GM21737 (cell line): ENCODE results near the gene FMOD.

Experiments
- ATAC-seq: cut with Tn5 transposase; IDR thresholded peaks from one replicate; pipeline ENCODE4 v1.9.1; 2021; ENCODE audit warnings: mild to moderate bottlenecking, moderate library complexity; ENCODE audit not compliant: unreplicated experiment

The FMOD gene

DNA sequence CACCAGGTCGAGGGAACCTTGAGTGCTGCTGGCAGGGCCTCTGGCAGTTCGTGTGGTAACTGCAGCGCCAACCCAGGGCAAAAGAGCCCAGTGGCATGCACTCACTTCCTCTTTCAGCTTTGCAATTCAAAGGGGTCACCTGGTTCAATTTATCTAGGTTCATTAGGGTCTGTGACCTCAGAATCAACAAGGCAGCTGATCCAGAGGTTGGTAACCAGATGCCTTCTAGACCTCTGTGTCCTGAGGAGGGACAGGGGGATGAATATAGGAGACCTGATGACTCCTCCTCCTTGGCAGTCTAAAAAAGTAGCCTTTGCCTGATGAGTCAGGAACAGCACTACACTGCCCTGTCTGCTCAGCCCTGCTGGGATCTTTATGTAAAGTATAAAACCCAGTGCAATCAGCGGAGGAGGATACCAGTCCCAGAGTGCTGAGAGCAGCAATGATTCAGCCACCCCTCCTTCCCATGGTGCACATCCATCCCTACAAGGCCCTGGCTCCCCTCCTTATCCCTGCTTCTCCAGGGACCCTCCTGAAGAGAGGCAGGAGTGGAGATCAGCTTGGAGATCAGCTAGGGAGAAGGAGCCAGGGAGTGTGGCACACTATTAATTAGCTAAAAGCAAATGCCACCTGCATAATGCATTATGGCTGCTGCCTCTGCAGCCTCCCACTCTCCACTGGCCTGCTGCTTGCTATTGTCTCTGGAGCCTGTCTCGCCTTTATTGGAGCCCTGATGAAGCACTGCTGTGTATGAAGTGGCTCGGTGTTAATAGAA lies 11.2 kb upstream of the FMOD start:
- ATAC-seq = no peak

DNA sequence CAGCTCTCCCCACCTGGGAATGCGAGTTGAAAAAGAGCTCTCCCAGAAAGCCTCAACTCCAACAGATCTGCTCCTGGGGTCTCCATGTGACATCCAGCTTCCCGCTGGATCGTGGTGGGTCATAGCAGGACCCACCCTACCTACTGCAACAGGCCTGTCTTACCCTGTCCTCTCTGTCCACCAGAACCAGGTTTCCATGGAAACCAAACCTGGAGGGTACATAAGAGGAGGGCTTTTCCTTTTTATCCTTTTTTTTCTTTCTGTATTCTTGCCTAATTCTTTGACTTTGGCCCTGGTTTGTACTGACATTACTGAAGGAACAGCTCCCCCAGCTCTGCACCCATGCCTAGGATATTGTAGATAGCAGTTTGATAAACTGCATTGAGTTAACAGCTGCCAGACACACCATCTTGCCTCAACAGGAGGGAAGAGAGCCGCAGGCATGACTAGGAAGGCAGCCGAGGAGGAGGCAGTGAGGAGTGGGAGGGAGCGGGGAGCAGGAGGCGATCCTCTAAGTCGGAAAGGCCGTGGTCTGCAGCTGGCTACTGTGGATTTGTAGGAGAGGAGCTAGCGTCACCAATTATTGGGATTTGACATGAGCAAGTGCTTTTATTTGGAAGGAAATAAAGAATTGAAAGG lies 9.7 kb upstream of the FMOD start:
- no peak for ATAC-seq

DNA sequence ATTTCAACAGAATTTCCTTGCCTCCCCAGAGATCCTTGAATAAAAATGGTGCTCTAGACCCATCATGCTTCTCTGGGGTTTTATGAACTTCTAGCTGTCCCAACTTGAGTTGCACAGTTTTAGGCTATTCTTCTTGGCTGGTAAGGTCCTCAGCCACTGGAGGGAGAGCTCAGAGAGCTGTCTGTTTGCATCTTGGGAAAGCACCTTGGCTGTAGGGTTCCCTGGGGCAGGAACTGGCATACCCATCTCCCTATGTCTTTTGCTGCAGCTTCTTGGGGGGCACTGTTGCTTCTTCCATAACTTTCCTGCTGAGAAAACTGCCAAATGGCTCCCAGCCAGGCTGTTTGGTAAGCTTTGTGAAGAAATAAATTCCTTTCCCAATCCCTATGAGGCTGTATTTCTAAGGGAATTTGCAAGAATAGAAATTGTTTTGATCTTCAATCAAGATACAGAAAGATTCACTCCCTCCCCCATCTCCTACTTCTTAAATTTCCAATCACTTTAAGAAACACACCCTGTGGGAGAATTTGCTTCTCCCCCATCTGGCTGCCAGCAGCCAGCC lies 8.2 kb upstream of the FMOD start:
- ATAC-seq = no peak

DNA sequence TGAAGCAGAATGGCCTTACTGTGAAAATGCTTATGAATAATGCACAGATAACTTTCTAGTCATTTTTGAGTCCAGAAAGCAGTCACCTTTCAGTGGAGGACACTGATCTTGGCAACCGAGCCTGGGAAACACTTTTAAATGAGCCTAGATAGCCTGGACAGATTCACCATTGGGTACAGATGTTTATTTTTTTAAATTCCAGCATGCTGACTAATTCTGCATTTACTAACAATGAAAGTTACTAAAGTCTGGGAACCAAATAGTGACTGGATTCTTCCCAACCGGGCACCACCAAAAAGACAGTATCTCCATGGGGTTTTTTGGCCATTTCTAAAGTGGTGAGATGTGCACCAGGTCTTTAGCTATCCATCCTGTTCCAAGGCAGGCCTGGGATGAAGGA lies 3.3 kb upstream of the FMOD start:
- ATAC-seq = no peak

DNA sequence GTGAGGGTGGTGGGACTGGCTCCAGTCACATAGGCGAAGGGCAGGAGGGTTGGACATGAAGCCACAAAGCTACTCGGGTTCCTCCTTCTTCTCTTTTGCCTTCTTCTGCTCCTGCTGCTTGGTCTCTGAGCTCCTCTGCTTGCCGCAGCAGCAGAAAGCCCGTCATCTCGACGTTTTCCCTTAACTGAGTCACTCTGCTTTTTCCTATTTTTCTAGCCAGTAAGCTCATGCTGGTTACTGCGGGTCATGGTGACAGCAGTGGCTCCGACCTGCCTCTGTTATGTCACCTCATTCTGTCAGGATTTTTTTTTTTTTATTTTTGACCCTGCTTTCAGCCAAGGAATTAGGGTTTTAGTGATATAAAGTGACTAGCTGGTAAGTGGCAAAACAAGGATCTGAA lies 2.6 kb upstream of the FMOD start:
- no peak for ATAC-seq

DNA sequence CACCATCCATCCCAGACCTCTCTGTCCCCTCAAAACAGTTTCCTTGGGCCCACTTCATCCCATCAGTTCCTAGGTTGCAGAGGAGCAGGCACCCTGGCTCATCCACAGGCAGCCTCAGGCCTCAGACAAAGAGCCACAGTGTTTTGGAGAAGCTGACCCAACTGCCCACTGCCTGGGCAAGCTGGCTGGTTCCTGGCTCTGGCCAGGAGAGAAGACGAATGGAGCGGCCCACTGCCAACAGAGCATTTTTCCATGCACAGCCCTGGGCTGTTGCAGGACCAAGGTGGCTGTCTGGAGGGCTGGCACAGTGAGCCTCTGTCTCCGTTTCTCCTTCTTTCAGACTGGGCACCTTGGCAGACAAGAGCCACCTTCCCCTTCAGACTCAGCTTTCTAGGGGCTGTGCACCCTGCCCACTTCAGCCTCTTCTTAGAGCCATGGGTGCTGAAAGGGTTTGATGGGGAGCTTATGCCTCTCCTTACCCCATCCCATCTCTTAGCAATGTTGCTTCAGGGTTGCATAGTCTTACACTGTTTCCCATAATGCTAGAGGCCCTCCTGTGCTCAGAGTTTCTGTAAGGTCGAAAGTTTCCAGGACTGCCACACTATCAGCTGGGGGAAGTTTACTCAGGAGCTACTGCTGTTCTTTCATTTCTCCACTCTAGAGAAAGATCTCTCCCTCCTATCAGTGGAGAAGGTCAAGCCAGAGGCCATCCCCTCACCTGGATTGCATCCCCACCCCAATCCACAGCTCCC lies 973 bp downstream of the FMOD start:
- ATAC-seq = no peak

DNA sequence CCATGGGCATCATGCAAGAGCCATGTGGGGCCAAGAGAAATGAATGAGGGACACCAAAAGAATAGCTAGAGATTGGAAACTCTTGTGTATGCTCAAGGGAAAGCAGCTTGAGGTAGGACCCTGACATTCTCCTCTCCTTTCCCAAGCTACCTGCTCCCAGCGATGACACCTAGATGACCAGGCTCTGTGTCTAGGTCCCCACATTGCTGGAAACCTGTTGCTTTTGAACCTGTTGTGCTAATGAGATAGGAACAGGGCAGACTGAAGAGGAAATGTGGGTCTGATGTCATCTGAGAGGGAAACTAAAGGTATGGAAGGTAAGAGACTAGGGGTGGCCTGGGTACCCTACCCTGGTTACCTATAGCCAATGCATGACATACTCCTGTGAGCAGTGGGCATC lies 1.8 kb downstream of the FMOD start:
- no peak for ATAC-seq

DNA sequence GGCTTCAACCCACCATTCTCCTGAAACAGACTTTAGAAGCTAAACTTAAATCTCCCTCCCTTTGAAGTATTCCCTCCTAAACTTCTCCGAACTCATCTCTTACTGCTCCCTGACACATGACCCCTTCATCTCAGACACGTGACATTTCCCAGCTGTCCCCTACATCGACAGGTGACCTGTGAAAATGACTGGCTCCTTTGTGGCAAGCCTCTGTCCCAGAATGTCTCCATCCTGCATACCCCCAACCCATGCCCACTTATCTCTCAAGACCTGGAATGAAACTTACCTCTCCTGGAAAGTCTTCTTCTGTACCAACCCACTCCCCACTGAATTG lies 4.2 kb downstream of the FMOD start:
- no peak for ATAC-seq

DNA sequence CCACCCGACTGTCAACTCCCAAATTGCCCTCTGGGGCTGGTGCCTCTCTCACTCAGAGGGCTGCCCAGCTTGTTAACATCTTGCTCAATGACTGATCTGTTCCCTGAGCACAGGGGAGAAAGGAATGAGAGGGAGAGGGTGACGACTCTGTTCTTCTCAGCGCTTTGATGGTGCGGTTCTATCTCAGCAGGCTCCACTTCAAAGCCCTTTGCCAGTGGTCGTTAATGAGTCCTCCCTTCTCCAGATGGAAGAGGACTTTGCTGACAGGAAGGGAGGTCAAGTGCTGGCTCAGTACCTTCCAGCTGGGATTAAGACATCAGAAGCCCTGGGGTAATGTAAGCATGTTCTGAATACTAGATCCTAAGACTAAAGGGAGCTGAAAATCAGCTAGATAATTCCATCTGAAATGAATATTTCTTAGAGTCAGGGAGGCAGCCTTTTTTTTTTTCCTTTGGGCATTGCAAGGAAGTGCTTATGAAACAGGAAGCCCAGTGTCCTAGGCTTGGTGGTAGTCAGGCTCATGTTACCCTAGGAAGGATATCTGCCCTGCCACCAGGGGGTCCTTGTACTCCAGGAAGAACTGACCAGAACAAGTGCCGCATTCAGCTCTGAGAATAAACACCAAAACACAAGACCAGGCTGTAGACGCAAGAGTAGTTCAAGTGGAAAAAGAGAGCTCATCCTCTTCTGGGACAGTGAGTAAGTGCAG lies 4.7 kb downstream of the FMOD start:
- ATAC-seq = no peak

DNA sequence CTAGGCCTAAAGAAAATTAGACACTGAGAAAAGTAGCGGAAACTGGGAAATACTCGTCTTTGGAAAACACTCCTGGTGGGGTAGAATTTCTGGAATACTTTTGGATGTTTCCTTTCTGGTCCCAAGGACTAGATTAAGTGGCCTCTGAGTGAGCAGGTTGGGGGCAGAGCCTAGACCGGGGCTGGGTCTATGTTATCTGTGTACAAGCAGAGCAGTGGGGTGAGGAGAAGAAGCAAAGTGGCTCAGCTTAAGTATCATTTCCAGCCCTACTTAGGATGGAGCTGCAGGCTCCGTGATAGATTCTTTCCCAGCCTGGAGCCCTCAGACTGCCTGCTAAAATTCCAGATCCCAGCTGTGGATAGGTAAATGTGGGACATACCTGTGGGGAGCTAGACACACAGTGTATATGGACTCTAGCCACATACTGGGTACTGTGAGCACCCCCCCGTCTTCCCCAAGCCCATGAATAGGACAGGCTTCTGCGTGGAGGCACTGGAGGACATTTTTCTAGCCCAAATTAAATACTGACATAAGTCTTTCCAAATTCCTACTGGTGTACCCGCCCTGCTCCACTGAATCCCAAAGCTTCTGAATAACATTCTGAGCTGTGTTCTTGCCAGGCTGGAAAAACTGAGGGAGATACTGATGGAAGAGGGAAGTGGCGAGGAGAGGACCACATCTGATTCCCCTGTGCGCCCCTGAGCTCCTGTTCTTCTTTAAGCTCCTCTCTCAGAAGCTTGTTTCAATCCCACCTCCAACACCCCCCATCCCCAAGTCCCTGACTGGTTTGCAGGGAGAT lies 6.8 kb downstream of the FMOD start:
- no peak for ATAC-seq

DNA sequence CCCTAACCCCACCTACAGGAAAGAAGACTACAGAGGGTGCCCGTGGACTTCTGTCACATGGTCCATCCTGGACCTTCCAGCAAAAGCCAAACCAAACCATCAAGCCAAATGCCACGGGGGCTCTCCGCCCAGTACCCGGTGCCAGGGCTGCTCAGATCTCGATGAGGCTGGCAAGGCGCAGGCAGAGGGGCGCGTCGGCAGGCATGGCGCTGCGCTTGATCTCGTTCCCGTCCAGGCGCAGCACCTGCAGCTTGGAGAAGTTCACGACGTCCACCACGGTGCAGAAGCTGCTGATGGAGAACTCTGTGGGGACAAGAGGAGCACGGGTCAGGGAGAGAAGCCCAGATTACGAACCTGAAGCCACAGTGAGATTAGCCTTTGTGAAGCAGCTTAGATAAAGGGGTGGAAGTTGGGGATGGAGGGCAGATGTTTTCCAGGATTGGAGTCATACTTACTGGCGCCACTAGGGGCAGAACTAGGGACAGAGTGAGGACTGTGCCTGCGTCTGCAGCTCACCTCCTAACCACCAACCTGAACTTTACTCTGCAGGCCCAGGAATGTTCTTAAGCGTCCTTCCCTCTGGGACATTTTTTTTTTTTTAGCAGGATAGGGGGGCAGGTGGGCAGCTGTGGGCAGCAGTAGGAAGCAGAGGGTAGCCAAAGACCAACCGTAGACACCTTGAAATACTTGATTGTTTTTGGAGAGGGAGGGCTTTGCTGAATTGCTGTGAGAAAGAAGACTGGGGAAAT lies 8.6 kb downstream of the FMOD start:
- no peak for ATAC-seq

DNA sequence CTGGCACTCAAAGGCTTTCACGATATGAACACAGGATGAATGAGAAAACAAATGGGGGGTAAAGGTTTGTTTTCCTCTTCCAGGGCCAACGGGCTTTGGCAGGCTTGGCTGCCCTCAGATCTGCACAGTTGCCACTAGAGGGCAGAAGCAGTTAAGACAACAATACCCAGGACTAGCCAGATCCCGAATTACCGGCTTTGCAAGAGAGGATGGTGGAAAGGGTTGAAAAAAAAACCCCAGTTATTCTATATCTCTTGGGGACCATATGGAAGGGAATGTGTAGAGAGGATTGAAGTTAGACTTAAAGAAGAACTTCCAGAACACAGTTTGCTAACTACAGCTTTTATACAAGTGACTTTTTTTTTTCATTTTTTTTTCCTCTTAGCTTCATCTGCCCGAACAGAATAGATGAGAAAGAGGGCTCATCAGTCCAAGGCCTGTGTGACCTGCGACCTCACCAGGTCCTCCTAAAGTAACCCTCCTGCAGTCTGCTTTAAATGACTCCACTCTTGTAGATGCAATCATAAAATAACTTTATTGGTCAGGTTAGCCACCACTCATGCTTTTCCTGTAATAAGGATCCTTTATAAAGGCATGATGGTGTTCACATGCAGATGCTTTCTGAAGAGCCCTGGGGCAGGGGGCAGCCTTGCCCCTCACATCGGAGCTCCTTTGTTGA lies 10.7 kb downstream of the FMOD start:
- ATAC-seq = peak; percentile 55

DNA sequence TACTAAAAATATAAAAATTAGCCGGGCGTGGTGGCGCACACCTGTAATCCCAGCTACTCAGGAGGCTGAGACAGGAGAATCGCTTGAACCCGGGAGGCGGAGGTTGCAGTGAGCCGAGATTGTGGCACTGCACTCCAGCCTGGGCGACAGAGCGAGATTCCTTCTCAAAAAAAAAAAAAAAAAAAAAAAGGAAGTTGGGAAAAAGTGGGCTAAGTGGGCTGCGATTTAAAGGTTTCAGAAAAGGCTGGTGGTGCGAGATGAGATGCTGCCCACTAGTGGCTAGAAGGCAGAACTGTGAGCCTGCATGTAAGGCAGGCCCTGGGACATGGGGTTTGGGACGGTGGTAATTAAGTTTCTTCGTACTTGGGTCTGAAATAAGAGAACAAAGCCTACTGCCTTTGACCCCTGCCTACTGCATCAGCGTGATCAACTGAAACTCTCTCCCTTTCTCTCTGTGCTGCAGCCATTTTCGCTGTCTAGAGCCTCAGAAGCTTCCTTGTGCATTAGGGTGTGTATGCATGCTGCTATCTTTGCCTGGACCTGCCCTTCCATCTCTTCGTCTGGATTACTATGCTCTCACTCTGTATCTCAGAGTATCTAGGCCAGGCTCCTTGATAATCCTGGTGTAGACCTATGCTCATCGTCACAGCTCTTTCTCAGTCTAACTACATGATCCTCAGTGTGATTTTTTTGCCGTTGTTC lies 12.4 kb downstream of the FMOD start:
- ATAC-seq = no peak

DNA sequence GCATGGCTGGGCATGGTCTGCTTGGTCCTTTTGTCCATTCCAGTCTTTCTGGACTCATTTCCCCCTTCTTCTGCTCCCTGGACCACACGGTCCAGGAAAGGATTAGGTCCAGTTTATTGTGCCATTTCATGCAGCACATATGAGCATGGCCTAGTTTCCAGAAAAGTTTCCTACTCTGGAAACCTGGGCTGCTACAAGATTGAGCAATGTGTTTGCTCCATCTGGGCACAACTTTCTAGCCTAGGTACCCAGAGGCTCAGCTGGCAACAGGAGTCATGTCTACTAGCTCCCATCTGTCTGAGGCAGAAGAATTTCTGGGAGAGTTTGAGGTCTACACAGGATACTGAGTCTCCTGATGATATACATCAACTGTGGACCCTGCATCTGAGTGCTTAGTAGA lies 14.8 kb downstream of the FMOD start:
- no peak for ATAC-seq

DNA sequence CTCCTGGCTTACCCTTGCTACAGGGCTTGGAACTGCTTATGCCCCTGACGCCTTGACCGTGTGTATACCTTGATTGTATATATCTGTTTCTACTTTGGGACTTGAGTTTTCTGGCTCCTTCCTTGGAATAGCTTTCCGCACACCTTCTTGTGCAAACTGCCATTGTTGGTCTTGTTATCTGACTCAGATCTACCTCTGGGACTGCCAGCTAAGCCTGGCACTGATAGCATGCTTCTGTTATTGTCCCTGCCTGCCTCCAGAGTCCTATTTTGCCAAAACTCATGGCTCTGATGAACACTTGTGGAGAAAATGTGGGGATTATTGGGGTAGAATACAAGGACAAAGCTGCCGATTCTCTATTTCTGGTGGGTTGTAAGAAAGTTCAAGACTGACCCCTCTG lies 15.4 kb downstream of the FMOD start:
- no peak for ATAC-seq

DNA sequence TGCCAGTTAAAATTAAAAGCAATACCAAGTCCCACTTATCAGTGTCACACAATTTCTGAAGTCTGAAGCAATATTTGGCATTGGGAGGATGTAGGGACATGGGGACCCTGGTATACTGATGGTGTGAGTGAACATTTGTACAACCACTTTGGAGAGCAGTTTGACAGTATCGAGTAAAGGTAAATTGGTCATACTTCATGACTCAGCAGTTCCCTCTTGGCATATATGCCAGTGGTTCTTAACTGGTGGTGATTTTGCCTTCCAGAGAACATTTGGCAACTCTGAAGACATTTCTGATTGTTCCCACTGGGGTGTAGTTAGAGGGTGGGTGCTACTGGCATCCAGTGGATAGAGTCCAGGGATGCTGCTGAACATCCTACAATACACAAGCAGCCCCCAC lies 19.7 kb downstream of the FMOD start:
- ATAC-seq = no peak

DNA sequence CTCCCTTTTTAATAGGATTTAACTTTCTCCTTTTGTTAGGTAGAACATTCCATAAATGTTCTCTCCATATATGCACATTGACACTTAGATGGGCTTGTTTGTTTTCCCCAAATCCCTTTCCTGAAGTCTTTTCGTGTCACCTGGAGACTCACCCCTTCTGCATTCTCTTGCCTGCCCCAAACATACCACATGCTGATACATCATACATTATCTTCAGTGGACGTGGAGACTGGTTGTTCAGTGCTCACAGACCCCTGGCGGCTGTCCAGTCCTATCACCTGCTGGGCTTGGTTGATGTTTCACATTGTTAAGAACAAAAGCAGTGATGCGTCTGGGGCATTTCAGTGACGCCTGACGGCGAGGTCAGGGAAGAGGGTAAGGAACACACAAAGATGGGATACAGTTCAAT lies 22.2 kb downstream of the FMOD start:
- no peak for ATAC-seq

DNA sequence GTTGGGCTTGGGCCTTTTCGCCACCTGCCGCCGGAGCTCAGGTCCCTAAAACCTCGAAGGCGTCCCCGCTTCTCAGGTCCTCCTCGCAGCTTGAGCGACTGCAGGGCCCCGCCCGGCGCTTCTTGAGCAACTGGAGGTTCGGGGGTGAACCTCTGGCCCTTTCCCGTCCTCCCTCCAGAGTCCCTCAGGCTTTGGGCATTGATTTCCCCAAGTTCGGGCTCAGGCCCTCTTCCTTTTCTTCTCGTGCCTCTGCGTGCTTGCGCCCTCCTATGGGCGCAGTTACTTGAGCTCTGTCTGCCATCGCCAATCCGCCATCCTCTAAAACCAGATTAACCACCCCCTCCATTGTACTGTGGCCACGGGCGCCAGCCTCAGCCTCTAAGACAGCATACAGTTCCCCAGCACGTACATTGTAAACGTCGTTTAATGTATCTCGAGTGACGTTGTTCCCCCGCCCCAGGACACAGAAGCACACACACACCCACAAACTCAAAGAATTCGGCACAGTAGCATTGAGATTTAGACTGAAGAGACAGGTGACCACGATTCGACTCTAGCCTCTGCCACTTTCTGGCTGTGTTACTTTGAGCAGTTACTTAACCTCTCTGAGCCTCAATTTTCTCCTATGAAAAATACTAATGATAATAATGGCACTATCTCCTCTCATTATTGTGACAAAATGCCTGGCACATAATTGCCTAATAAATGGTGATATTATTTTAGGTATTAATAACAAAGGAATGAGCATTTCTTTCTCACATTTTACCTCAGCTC lies 23.1 kb downstream of the FMOD start:
- ATAC-seq = peak; percentile 14
